Sigmoid colon (tissue), 4 donors: ENCODE measurements around the gene DUSP21.

Experiments used
- CTCF ChIP-seq, 4 experiments: fragments of 450-650 bp in 3 of 4; fragments of 200-600 bp in 1 of 4; IDR thresholded peaks; one replicate each; pipeline ENCODE4 v1.5.1; 2016 to 2019; ENCODE audit warnings: antibody characterized with exemption in 4 of 4, mild to moderate bottlenecking in 3 of 4, moderate library complexity in 2 of 4
- EP300 ChIP-seq, 4 donors: sonication (generic); formaldehyde crosslinking; IDR thresholded peaks; one replicate each; pipeline ENCODE4 v1.6.1; 2017; ENCODE audit warnings: antibody characterized with exemption in 4 of 4
- POLR2A ChIP-seq, 2 donors: fragments of 450-650 bp; IDR thresholded peaks; one replicate each; pipeline ENCODE4 v1.6.1; 2016; ENCODE audit warnings: antibody characterized with exemption in 2 of 2, mild to moderate bottlenecking in 2 of 2, moderate library complexity in 2 of 2
- POLR2AphosphoS5 ChIP-seq, 4 donors: sonication (generic); formaldehyde crosslinking; IDR thresholded peaks; one replicate each; pipeline ENCODE4 v1.6.1; 2017; ENCODE audit warnings: antibody characterized with exemption in 4 of 4

- no peak for TF ChIP-seq CTCF (IDR thresholded peaks at IDR 0.05)
- TF ChIP-seq POLR2A (IDR thresholded peaks at IDR 0.05) = no peak
- TF ChIP-seq POLR2AphosphoS5 (IDR thresholded peaks at IDR 0.05) = no peak
- TF ChIP-seq EP300 (IDR thresholded peaks at IDR 0.05) = no peak
Measured at GRCh38 chrX:44815681-44816080, 28.1 kb upstream of the DUSP21 start.
